Activated T-cell treated with anti-CD3 and anti-CD28 coated beads, Interleukin-2, amount 50 U/mL, for 24 hours (primary cell): ENCODE measurements around the gene ICE2.

Experiments
- DNase-seq: peaks from one replicate; pipeline ENCODE4 v3.0.0-alpha.2; 2020
- H3K27ac Mint-ChIP-seq: 2 replicates; pipeline ENCODE4 v1.8.0; 2020; ENCODE audit warnings: mild to moderate bottlenecking, mixed read lengths
- H3K27me3 Mint-ChIP-seq: 2 replicates; pipeline ENCODE4 v1.8.0; 2020; ENCODE audit warnings: mixed read lengths
- H3K36me3 Mint-ChIP-seq: 2 replicates; pipeline ENCODE4 v1.8.0; 2020; ENCODE audit warnings: low read depth, mixed read lengths
- H3K4me1 Mint-ChIP-seq: 2 replicates; pipeline ENCODE4 v1.8.0; 2020; ENCODE audit warnings: low read depth, mixed read lengths
- H3K4me3 Mint-ChIP-seq: 2 replicates; pipeline ENCODE4 v1.8.0; 2020; ENCODE audit warnings: mild to moderate bottlenecking, moderate library complexity, mixed read lengths
- H3K9me3 Mint-ChIP-seq: 2 replicates; pipeline ENCODE4 v1.8.0; 2020; ENCODE audit warnings: mixed read lengths

ICE2 gene

DNA sequence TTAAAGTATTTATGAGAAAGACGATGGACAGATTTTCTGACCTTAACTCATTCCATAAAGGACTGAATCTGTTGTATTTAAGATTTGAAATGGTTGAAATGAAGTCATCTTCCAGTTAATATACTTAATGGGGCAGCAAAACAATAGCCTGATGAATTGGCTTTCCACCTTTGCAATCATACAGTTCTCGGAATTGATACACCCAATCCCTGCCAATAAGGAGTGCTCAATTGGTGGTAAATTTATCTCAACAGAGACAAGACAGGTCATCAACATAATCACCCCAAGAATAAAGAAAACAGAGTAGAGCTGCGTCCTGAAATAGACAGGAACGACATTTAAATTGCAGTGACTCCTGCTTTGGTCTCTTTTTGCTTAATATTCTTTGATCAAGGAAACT lies 92.3 kb downstream of the ICE2 start:
- Mint-ChIP-seq H3K4me1 (peaks cover 45% of the 10 kb centered on the region), H3K4me3 (no peak overlapping the region), H3K9me3 (no peaks in the 10 kb centered on the region), H3K27me3 (no peaks in the 10 kb centered on the region), H3K27ac (no peak overlapping the region), H3K36me3 (peaks cover 38% of the 10 kb centered on the region)
- DNase-seq = no peak

DNA sequence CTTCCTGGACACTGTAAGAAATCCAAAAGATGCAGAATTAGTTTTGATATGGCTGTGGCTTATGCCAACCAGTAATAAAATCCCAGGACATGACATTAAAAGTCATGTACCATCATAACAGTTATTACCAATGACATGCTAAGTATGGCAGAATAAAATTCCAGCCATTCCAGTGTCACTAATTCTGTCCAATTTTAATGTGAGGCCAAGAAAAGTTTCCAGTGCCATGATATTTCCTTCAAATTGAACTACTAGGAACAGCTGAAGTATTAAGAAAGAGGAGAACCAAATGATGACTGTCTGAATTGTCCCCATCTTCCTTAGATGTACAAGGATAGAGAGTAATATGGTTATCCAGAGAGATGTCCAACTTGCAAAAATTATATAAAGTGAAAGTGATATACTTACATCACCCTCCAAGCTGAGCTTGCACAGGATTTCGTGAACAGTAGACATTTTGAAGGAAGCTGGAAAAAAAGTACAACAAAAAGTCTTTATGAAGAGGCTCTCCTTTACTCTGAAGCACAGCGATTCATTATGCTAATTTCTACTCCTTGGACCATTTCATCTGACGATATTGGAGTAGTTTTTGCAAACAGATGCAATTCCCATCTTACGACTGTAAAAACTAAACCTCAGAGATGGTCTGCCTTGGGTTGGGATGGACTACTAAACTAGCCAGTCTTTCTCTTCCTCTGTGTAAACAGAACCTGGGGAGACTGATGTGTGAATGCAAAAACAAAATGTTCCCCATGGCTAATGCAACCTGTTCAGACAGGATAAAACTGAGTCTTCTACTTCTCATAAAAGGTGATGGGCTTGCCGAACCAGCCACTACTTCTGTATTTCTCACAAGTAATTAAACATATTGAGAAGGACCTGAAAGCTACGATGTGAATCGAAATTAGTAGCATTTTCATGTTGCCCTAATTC lies 93.1 kb downstream of the ICE2 start:
- Mint-ChIP-seq H3K27me3 (no peaks in the 10 kb centered on the region), H3K36me3 (peaks cover 43% of the 10 kb centered on the region), H3K27ac (no peak overlapping the region), H3K4me3 (no peak overlapping the region), H3K9me3 (no peaks in the 10 kb centered on the region), H3K4me1 (peaks cover 37% of the 10 kb centered on the region)
- DNase-seq = no peak

DNA sequence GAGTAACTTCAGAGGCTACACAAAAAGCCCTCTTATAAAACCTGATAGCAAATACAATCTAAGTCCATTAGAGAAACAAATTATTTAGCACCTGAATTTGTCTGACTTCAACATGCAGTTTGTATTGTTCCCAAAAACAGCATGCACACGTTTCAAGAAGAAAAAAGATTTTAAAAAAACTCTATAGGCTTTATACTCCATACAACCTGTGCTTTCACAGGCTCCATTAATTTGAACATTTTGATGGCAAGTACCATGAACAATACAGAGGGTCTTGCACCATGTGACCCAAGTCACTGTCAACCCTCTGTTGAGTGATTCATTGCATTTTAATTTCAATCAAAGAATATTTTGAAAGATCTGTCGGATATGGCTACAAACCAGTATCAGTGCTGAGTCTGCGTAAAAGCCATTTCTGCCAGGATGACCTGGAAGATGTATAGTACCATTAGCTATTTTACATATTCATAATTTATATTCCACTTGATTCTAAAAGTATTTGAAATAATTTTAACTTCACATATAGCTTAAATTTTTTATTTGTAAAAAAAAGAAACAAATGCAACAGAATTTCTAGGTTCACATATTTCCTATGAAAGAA lies 94.3 kb downstream of the ICE2 start:
- H3K27ac Mint-ChIP-seq = no peak overlapping the region

DNA sequence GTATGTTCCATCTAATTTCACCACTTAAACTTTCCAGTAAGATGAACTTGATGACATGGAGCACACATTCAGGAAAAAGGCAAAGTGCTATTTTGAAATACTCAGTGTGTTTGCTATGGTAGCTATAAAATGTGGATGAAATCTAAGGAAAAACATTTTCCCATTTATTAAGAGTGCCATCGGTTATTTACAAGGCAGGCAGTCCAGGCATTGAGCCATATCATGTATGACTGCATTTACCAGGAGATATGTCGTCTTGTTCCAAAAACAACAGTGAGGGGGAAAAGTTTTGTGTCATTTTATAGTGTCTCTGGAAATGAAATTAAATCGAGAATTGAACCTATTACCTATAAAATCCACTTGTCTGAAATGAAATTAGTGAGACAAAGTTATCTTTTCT lies 94.9 kb downstream of the ICE2 start:
- no peak for DNase-seq
- Mint-ChIP-seq H3K4me1 (peaks cover 20% of the 10 kb centered on the region), H3K9me3 (no peaks in the 10 kb centered on the region), H3K36me3 (peaks cover 56% of the 10 kb centered on the region), H3K4me3 (no peak overlapping the region), H3K27me3 (no peaks in the 10 kb centered on the region), H3K27ac (no peak overlapping the region)

More for the DNA sequence above, 94.3 kb downstream of the ICE2 start:
- peaks cover 26% of the 10 kb centered on the region for H3K4me1 Mint-ChIP-seq
- no peak overlapping the region for H3K4me3 Mint-ChIP-seq
- H3K36me3 Mint-ChIP-seq = peaks cover 51% of the 10 kb centered on the region
- no peaks in the 10 kb centered on the region for H3K9me3 Mint-ChIP-seq
- no peaks in the 10 kb centered on the region for H3K27me3 Mint-ChIP-seq
- no peak for DNase-seq

DNA sequence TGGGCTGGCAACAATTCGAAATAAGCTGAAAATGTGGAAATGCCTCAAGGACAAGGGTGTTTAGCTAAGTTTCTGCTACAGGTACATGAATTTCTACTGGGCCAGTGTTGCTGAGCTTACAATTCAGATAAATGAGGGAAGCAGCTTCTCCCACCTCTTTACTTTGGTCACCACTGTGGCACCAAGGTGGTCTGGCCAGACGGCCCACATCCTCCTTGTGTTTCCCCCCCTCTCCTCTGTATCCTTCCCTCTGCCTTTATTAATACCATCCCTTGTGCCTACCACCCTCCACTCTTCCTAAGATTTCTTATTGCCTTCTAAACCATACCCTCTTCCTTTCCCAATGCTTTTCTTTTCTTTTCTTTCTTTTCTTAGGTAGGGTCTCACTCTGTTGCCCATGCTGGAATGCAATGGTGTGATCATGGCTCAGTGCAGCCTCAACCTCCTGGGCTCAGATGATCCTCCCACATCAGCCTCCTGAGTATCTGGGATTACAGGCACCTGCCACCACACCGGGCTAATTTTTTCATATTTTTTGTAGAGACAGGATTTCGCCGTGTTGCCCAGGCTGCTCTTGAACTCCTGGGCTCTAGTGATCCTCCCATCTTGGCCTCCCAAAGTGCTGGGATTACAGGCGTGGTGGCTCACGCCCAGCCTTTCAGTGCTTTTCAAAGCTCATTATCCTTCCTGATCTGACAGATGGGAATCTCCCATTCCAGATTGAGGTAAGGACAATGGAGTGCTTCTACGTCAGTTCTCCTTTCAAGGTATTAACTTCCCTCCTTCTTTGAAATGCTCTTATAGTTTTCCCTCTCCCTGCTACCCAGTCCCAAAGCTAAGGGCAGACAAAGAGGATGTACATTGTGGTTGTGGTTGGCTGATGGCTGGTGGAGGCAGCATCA lies 95.9 kb downstream of the ICE2 start:
- peaks cover 58% of the 10 kb centered on the region for H3K36me3 Mint-ChIP-seq
- H3K27me3 Mint-ChIP-seq = no peaks in the 10 kb centered on the region
- no peak overlapping the region for H3K27ac Mint-ChIP-seq
- H3K4me1 Mint-ChIP-seq = peaks cover 13% of the 10 kb centered on the region
- no peak for DNase-seq
- no peaks in the 10 kb centered on the region for H3K9me3 Mint-ChIP-seq
- no peak overlapping the region for H3K4me3 Mint-ChIP-seq

DNA sequence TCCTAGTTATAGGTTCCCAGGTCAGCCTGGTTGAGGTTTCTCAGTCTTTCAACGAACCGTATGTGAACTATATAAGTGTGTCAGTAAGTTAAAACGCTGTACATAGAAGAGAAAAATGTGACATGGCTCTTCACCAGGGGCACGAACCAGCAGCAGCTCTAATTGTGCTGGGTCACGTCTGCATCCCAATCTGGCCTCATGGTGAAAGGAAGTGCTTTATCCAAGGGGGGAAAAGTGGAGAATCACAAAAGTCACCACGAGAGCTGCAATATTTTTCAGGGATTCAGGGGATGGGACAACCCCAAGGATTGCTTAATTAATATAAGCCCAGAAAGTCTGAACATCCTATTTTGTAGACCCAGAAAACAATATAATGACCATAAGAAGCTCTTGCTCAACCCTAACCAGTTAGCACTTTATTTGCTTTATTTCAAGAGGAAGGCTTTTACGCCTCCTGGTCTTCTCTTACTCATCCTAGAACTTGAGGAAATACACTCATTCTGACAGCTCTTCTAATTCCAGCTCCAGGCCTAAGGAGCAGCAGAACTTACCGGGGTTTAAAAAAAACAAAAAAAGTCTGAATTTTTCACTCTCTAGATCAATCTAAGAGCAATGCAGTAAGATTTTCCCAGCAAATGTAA lies 97.7 kb downstream of the ICE2 start:
- H3K4me1 Mint-ChIP-seq = peaks cover 3% of the 10 kb centered on the region
- H3K4me3 Mint-ChIP-seq = no peak overlapping the region
- H3K9me3 Mint-ChIP-seq = no peaks in the 10 kb centered on the region
- no peak for DNase-seq
- H3K27me3 Mint-ChIP-seq = no peaks in the 10 kb centered on the region
- H3K27ac Mint-ChIP-seq = no peak overlapping the region
- H3K36me3 Mint-ChIP-seq = peaks cover 64% of the 10 kb centered on the region

DNA sequence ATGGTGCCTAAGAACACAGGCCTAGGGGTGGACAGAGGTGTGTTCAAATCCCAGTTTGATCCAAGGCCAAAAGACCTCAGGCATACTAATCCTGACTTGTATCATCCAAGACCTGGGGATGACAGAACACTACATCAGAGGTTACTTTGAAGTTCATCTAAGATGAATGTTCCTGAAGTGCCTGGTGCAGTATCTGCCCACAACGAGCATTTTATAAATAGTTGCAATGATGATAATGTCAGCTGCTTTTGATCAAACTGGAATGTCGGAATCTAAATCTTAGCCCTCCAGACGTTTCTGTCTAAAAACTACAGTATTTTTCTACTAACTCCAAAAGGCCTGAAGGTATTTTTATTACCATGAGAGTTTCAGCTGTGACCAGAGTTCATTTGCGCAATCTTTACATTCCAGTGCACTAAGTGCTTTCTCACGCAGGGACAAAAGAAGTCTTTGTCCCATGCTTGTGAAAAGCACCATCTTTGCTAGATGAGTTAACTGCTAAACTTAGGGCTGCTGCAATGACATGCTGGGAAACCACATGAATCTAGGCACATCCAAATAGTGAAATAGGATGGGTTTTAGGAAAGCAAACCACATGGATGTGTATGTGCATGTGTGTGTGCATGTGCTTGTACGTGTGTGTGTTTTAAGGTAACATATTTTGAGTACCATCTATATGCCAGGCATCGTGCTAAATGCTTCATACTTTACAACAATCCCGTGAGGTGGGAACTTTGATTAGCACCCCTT lies 99.2 kb downstream of the ICE2 start:
- H3K36me3 Mint-ChIP-seq = peaks cover 69% of the 10 kb centered on the region

DNA sequence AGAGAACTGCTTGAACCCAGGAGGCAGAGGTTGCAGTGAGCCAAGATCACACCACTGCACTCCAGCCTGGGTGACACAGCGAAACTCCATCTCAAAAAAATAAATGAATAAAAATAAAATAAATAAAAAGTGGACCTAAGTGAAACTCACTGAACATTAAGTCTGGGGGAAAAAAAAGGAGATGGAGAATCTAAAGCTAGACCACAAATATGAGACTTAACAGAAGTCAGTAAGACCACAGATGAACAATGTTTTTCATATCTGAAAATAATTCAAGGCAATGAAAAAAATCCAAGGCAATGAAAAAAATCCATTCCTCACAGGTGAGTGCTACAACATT lies 99.8 kb downstream of the ICE2 start:
- H3K27ac Mint-ChIP-seq = no peak overlapping the region
- H3K27me3 Mint-ChIP-seq = no peaks in the 10 kb centered on the region
- H3K4me3 Mint-ChIP-seq = no peak overlapping the region
- peaks cover 6% of the 10 kb centered on the region for H3K4me1 Mint-ChIP-seq
- H3K9me3 Mint-ChIP-seq = no peaks in the 10 kb centered on the region
- H3K36me3 Mint-ChIP-seq = peaks cover 69% of the 10 kb centered on the region
- no peak for DNase-seq

More for the DNA sequence above, 99.2 kb downstream of the ICE2 start:
- Mint-ChIP-seq H3K27ac (no peak overlapping the region), H3K4me3 (no peak overlapping the region), H3K4me1 (peaks cover 2% of the 10 kb centered on the region), H3K9me3 (no peaks in the 10 kb centered on the region), H3K27me3 (no peaks in the 10 kb centered on the region)
- no peak for DNase-seq

DNA sequence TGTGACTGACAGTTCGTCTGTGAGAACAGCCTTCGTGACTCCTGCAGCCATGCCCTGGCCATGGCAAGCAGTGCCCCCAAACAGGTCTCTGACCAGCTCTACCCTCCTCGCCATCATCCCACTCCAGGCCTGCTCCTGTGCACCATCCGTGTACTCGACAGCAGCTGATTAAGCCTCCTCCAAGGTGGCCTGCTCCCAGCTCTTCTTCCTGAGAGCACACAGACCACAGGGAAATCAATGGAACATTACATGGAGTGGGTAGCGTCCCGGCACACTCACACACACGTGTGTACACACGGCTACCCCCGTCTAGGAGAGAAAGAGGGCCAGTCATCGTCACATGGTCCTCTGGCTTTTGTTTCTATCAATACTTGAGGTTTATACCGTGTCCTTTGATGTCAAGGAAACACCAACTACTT lies 102.3 kb downstream of the ICE2 start:
- no peak overlapping the region for H3K27ac Mint-ChIP-seq
- no peaks in the 10 kb centered on the region for H3K9me3 Mint-ChIP-seq
- no peaks in the 10 kb centered on the region for H3K27me3 Mint-ChIP-seq
- no peak overlapping the region for H3K4me3 Mint-ChIP-seq
- DNase-seq = no peak
- peaks cover 74% of the 10 kb centered on the region for H3K36me3 Mint-ChIP-seq
- peaks cover 15% of the 10 kb centered on the region for H3K4me1 Mint-ChIP-seq

DNA sequence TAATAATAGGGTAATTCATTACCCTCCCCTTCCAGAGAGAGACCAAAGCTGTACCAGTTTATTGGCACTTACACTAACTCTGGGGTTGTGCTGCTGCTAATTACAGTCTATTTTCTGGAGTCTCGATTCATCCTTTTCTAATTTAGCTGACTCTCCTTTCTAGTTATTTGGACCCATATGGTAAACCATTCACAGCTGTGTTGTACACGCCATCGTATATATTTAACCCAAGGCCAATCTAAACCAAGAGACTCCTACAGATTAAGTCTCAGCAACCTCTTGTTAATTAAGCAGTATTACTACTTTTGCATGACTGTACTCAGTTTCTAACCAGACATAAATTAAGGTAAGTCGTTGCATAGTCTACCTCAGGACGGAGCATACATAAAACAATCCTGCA lies 103.6 kb downstream of the ICE2 start:
- no peaks in the 10 kb centered on the region for H3K9me3 Mint-ChIP-seq
- H3K36me3 Mint-ChIP-seq = peaks cover 76% of the 10 kb centered on the region
- DNase-seq = no peak
- H3K27ac Mint-ChIP-seq = no peak overlapping the region
- H3K27me3 Mint-ChIP-seq = no peaks in the 10 kb centered on the region
- peaks cover 29% of the 10 kb centered on the region for H3K4me1 Mint-ChIP-seq
- H3K4me3 Mint-ChIP-seq = no peak overlapping the region

DNA sequence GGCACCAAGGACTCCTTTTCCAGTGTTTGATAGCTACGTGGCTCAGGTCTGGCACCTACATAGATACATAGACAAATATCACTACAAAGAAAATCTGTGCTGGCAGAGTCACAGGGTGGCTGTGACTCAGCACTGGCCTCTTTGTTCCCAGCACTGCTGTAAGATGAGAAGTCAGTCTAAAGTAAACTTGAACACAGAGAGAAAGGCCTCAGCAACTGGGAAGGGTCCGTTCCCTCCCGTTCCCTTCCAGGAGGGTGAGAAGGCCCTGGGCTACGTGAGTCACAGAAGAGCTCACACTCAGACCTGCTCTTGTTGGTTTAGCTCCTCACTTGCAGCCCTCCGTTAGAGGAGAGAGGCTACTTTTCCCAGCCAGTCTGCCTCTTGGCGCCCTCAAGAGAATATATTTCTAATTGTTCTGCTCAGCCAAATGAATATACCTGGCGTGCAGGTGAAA lies 104.3 kb downstream of the ICE2 start:
- no peaks in the 10 kb centered on the region for H3K9me3 Mint-ChIP-seq
- H3K4me3 Mint-ChIP-seq = no peak overlapping the region
- no peak overlapping the region for H3K27ac Mint-ChIP-seq
- peaks cover 76% of the 10 kb centered on the region for H3K36me3 Mint-ChIP-seq
- DNase-seq = no peak
- peaks cover 33% of the 10 kb centered on the region for H3K4me1 Mint-ChIP-seq
- H3K27me3 Mint-ChIP-seq = no peaks in the 10 kb centered on the region

DNA sequence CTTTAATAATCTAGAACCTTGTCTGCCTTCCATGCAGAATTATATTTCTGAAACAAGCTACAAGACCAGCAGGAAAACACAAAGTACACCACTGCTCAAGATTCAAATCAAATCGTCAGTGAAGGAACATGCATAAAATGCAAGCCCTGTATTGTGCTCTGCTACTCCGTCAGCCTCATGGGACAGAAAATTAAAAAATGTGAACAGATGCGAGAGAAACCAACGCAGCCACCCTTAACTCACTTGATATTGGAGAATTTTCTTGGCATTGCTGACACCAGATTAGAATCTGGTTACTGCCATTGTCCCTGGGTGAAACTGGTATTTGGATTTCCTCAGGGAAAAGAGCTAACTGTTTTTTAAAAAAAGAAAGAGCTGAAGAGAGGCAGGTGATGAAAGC lies 104.7 kb downstream of the ICE2 start:
- H3K9me3 Mint-ChIP-seq = no peaks in the 10 kb centered on the region
- DNase-seq = no peak
- peak overlapping the region; percentile 20 for H3K27ac Mint-ChIP-seq
- H3K27me3 Mint-ChIP-seq = no peaks in the 10 kb centered on the region
- peaks cover 72% of the 10 kb centered on the region for H3K36me3 Mint-ChIP-seq
- peaks cover 33% of the 10 kb centered on the region for H3K4me1 Mint-ChIP-seq
- no peak overlapping the region for H3K4me3 Mint-ChIP-seq

DNA sequence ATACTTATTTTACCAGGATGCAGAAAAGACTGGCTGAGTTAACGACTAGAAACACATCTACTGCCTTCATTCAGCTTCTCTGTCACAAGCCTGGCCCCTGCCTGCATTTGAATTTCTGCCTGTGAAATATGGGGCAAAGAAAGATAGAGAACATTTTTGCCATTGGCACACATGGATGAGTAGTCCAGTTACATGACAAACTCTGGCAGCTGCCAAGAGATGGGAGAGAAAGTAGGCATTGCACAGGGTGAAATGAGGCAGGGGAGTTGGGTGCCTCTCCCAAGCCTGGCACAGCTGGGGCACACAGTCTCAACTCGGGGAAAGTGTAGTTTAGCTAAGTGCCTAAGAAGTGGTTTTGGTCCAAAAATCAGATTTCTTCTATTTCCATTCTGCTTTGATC lies 105.2 kb downstream of the ICE2 start:
- Mint-ChIP-seq H3K4me3 (no peak overlapping the region), H3K27me3 (no peaks in the 10 kb centered on the region), H3K4me1 (peaks cover 33% of the 10 kb centered on the region), H3K36me3 (peaks cover 73% of the 10 kb centered on the region), H3K9me3 (no peaks in the 10 kb centered on the region), H3K27ac (peak overlapping the region; percentile 20)
- DNase-seq = no peak
